ENCODE results near the gene APEH.

DNA sequence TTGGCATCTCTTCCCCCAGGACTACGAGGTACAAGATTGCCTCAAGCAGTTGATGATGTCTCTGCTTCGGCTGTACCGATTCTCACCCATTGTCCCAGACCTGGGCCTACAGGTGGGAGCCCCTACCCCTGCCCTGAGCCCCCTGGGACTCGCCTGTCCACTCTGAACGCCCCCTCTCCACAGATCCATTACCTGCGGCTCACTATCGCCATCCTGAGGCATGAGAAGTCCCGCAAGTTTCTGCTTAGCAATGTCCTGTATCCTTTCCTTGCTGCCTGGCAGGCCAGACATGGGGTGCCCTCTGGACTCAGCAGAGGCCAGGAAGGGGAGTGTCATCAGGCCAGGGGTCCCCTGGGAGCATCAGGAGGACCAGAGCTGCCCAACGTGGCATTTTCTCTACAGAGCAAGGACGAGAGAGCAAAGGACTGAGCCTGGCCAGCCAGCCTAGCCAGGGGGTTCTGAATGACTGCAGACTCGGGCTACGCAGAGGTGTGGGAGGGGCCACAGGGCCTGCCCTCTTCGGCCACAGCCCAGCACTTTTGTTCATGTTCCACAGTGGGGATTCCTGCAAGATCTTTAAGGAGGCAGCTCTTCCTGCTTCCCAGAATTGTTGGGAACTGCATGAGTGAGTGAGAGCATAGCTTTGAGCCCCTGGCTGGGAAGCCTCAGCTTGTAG is 26.4 kb downstream of the APEH start:
- no peak for TF ChIP-seq POLR2A (IDR thresholded peaks at IDR 0.05)
- TF ChIP-seq, protein P1, sequence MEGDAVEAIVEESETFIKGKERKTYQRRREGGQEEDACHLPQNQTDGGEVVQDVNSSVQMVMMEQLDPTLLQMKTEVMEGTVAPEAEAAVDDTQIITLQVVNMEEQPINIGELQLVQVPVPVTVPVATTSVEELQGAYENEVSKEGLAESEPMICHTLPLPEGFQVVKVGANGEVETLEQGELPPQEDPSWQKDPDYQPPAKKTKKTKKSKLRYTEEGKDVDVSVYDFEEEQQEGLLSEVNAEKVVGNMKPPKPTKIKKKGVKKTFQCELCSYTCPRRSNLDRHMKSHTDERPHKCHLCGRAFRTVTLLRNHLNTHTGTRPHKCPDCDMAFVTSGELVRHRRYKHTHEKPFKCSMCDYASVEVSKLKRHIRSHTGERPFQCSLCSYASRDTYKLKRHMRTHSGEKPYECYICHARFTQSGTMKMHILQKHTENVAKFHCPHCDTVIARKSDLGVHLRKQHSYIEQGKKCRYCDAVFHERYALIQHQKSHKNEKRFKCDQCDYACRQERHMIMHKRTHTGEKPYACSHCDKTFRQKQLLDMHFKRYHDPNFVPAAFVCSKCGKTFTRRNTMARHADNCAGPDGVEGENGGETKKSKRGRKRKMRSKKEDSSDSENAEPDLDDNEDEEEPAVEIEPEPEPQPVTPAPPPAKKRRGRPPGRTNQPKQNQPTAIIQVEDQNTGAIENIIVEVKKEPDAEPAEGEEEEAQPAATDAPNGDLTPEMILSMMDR (IDR thresholded peaks at IDR 0.05), result no peak

Data from testis (tissue), 2 donors.